Activated T-cell treated with anti-CD3 and anti-CD28 coated beads, Interleukin-2, amount 50 U/mL, for 48 hours (primary cell): ENCODE measurements around the gene CUX1.
"Not testable (repeated sequence)": the region's sequence is repeated elsewhere in the genome, so short reads cannot be mapped to it uniquely, and the experiment has no call there.

Source experiments
- DNase-seq, 2 experiments: peaks; one replicate each; pipeline ENCODE4 v3.0.0-alpha.2; 2020

CUX1 gene

DNA sequence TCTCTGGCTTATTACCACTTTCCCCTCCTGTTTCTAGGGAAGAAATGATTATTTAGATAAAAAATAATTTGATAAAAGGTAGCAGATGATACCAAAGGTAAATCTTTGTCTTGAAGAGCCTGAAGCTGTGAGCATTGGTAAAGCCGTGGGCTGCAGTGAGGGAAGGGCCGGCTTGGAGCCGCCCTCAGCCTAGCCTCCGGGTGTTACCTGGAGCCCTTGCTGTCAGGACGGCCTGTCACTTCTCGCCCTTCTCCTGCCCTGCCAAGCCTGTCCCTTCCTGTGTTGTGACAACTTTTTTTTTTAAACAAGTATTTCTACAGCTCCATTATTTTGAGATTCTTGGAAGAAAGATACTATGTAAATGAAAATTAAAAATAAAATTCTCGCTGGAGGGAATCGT lies 7.0 kb downstream of the CUX1 start:
- DNase-seq = no peak

DNA sequence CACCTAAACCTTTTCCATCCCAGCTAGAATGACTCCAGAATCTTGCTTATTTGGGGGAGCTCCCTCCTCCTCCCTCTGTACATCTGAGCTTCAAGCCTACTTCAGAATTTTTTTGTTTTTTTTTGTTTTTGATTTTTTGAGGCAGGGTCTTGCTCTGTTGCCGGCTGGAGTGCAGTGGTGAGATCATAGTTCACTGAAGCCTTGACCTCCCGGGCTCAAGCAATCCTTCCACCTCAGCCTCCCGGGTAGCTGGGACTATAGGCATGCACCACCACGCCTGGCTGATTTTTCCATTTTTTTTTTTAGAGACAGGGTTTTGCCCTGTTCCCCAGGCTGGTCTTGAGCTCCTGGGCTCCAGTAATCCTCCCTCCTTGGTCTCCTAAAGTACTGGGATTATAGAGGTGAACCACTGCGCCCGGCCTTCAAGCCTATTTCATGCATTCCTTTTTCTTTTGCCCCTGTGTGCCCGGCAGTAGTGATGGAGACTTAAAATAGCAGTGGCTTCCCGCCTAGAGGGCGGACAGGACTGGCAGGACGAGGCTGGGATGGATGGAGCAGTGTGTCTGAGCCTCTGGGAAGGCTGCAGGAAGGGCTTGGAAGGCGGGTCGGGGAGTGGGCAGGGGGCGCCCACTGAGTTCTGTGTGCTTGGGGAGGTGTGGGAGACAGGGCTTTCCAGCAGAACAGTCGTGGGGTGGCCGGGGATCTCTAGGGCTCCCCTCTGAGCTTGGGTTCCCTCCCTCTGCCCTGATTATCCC lies 8.8 kb downstream of the CUX1 start:
- no peak for DNase-seq

DNA sequence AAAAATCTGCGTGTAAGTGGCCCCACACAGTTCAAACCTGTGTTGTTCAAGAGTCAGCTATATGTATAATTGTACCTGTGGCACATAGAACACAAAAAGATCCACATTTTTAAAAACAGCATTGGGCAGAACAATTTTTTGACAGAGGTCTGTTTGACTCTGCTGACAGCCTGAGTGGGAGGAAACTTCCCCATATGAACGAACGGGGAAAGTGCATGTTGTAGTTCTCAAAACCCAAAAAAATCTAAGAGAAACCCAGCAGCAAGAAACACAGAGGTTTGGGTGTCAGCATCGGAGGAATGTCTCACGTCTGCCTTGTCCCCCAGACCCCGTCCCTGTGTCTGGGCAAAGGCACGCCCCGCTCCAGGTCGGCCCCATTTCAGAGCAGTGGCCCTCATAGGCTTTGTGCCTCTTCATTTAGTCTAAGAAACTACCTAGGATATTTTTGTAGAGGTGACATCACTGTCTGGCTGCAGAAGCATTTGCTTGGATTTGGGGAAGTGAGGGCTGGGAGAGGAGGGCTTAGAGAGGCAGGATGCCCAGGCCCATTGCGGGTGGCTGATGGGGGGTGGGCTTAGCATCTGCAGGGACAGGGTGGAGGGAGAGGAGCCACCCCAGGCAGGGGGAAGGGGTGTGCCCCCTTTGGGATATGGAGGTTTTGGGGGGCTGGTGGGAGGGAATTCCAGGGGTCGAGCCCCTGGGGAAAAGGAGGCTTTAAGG lies 11.0 kb downstream of the CUX1 start:
- no peak for DNase-seq

DNA sequence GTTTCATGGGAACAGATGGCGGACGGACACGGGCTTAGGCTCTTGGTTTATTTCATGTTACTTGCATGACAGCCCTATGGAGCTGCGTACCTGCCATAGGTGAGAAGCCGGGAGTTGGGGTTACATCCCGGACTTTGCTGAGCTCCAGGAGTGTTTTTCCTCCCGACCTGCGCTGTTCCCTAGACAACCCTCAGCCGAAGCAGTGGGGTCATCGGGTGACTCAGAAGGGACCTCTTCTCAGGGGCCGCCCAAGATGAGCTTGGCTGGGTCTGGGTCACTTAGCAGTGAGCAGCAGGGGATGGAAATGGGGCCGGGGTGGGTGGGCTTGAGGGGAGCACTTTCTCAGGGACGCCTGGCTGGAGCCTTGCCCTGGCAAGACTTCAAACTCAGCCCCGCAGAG lies 11.9 kb downstream of the CUX1 start:
- DNase-seq = no peak

DNA sequence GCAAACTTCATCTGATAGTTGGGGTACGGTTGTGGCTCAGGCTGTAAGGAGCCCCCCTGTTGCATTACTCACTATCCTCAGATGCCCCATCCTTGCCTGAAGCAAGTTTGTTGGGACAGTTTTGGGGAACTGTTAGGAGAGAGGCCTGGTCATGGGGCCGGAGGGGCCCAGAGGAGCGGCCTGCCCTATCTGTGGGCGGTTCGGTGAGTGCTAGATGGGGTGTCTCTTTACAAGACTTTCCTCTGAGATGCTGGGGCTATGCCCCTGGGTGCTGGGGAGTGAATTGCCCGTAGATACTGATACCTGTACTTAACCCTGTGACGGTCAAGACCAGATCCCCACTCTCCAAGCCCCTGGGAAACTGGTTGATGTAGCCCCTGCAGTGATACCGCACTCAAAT lies 12.4 kb downstream of the CUX1 start:
- no peak for DNase-seq

DNA sequence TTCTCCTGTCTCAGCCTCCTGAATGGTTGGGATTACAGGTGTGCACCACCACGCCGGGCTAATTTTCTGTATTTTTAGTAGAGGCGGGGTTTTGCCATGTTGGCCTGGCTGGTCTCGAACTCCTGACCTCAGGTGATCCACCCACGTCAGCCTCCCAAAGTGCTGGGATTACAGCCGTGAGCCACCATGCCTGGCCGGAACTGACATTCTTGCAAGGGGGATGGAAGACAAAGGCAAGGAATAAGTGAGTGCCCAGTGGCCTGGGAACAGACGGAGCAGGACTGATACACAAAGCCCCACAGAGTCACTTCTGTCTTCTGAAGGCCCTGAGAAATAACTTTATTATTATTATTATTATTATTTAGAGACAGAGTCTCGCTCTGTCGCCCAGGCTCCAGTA lies 14.0 kb downstream of the CUX1 start:
- not testable (repeated sequence) for DNase-seq

DNA sequence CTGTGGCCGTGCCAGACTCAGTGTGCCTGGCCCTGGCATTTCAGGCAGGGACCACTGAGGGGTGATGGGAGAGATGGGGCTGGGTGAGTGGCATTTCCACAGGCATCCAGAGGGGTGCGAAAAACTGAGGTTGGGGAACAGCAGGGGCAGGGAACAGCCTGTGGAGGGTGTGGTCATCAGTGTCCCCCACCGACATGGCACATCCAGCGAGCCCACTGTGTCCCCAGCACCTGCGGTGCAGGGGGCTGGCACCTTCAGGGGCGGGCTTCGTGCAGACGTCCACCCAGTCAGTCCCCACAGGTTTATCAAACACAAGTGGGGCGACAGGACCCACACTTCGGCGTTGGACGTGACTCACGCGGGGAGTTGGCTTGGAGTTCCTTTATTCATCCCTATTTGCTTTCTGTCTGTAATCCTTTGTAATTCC lies 14.8 kb downstream of the CUX1 start:
- no peak for DNase-seq

DNA sequence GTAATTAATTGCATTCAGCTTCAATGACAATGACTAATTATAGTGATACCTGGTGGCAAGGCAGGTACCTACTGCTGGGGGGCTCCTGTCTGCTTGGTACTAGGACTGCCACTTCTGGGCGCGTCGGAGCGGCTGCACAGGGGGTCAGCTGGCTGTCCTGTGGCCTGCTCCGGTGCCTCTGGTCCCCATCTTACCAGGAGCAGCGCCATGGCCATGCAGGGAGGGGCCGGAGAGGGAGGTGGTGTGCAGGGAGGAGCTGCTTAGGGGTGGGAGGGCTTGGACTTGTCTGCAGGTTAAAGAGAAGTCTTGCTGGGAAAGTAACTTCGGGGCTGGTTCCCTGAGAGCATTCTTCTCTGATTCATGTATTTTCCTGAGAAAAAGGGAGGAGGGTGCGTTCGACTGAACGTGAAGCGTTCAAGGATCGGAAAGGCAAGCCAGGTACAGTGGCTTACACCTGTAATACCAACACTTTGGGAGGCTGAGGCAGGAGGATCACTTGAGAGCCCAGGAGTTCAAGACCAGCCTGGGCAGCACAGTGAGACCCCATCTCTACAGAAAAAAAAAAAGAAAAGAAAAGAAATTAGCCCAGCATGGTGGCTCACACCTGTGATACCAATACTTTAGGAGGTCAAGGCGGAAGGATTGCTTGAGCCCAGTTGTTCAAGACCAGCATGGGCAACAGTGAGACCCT lies 15.4 kb downstream of the CUX1 start:
- no peak for DNase-seq

DNA sequence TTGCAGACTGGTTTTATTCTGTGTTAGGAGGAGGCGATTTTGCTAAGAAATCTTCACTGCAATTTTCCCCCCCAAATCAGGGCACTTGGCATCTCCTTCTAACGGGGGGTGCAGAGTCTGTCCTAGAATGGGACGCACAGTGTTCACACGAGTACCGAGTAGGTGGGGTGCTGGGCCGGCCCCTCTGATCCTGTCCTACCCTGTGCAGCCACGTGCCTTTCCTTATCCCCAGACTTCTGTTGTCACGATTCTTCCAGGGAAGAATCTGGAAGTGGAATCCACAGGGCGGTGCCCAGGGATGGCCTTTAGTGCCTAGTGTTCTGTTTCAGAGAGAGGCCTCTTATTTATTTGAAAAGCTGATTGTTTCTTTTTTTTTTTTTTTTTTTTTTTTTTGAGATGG lies 16.4 kb downstream of the CUX1 start:
- DNase-seq = no peak

DNA sequence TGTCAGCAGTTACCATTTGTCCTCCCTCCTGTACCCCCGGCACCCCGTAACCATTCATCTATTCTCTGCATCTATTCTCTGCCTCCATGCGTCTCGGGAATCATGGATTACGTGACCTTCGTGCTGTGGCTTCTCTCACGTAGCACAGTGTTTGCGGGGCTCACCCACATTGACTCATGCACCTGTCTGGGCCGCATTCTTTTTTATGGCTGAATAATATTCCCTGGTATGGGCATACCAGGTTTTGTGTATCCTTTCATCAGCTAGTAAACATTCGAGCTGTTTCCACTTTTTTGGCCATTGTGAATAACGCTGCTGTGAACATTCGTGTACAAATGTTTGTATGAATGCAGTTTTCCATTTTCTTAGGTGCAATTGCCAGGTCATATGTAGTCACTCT lies 17.7 kb downstream of the CUX1 start:
- no peak for DNase-seq

DNA sequence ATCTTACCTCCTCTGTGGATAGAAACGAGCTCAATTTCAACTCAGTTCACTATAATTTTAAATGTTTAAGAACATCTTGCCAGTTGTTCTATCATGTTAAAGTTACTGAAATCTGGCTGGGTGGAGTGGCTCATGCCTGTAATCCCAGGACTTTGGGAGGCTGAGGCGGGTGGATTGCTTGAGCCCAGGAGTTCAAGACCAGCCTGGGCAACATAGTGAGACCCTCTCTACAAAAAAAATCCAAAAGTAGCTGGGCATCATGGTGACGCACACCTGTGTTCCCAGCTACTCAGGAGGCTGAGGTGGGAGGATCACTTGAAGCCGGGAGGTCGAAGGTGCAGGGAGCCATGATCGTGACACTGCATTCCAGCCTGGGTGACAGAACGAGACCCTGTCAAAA lies 20.0 kb downstream of the CUX1 start:
- not testable (repeated sequence) for DNase-seq

DNA sequence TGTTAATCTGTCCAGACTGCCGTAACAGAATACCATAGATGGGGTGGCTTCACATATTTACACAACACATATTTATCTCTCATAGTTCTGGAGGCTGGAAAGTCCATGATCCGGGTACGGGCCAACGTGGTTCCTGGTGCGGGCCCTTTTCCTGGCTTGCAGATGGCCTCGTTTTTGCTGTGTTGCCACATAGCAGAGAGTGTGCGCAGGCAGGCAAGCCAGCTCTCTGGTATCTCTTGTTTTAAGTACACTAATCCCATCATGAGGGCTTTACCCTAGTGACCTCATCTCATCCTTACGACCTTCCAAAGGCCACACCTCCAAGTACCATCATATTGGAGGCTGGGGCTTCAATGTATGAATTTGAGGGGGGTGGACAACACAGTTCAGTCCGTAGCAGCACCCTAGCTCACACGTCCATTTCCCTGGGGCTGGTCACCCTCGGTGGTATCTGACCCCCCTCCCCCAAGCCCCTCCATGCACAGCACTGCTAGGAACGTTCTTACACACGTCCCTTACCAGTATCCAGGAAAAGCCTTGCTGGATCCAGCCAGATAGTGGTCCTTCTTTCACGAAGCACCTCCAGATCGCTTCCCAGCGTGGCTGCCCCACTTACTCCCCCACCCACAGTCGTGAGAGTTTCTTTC lies 21.5 kb downstream of the CUX1 start:
- DNase-seq = no peak

DNA sequence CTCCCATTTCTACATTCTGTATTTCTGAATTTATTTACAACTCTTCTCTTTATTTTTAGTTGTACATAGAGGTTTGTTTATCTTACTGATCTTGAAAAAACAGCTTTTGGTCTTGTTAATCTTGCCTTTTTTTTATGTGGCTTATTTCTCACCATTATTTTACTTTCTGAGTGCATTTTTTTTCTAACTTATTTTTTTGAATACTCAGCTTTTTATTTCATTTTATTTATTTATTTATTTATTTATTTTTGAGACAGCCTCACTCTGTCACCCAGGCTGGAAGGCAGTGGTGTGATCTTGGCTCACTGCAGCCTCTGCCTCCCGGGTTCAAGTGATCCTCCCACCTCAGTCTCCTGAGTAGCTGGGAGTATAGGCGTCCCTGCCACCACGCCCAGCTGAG lies 23.9 kb downstream of the CUX1 start:
- no peak for DNase-seq

DNA sequence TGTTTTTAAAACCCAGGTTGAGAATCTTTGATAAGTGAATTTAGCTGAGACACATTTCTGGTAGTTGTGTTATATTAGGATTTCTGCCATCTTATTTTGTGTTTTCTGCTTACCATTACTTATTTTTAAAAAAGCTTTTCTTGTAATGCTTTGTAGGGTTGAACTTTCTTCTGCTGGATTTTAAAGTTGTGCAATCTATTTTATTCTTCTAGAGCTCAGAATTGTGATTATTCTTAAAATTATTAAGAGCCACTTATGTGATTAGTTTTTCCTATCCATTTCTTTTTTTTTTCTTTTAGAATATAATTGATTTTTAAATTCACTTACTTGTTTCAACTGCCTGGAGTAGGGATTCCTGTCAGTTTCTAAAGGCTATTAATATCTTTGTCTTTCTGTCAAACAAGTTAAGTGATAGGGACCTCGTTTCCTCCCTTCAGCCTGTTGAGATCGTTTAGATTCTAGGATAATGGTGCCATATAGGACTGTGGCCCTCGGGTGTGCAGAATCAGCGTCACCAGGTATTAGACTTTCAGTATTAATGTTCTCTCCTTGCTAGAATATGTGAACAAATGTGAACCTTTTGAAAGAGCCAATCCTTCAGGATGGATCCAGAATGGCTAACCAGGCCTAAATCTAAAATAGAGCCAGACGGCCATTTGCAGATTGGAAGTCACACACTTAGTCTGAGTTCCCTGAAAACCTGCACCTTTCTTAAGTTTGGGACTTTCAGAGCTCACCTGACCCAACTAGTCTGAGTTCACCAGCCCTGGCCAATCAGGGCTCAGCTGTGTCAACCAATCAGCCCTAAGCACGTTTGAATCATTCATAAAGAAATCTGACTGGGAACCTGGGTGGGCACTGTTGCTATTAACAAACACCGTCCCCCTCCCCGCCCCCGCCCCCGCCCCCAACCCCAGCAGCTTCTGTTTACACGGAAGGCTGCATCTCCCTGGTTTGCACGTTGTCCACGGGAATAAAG lies 26.2 kb downstream of the CUX1 start:
- no peak for DNase-seq

DNA sequence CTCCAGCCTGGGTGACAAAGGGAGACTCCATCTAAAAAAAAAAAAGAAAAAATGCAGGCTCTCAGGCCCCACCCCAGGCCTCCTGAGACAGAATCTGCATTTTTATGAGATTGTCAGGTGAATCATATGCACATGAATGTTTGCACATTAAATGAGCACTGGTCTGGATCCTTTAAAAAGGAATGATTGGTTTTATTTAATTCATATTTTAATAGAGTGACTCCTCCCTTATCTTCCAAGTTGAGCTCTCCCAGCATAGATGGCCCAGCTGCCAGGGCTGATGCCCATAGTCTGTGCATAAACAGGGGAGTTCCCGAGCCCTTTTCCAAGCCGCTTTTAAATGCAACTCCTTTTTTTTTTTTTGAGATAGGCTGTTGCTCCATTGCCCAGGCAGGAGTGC lies 28.5 kb downstream of the CUX1 start:
- no peak for DNase-seq

DNA sequence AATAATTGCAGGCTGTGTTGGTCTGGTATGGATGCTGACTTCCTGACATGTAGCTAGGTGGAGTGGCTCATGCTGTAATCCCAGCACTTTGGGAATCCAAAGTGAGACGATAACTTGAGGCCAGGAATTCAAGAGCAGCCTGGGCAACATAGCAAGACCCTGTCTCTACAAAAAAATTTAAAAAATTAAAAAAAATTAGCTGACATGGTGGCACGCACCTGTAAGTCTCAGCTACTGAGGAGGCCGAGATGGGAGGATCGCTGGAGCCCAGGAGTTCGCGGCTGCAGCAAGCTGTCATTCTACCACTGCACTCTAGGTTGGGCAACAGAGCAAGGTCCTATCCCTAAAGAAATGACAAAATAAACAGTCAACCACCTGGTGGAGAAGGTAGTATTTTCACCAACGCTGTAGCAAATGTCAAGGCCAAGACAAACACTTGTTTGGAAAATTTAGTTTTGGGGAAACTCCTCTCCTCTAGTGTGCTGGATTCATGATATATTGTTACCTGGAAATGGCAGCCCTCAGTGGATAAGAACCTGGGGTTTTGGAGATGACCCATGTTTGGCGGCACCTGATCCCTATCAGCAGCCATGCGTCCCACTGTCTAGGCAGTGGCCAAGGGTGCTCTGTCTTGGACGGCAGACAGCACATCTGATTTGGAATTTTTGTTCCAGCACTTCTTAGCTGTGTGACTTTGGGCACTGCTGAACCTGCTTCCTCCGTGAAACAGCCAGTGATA lies 29.5 kb downstream of the CUX1 start:
- DNase-seq = no peak

DNA sequence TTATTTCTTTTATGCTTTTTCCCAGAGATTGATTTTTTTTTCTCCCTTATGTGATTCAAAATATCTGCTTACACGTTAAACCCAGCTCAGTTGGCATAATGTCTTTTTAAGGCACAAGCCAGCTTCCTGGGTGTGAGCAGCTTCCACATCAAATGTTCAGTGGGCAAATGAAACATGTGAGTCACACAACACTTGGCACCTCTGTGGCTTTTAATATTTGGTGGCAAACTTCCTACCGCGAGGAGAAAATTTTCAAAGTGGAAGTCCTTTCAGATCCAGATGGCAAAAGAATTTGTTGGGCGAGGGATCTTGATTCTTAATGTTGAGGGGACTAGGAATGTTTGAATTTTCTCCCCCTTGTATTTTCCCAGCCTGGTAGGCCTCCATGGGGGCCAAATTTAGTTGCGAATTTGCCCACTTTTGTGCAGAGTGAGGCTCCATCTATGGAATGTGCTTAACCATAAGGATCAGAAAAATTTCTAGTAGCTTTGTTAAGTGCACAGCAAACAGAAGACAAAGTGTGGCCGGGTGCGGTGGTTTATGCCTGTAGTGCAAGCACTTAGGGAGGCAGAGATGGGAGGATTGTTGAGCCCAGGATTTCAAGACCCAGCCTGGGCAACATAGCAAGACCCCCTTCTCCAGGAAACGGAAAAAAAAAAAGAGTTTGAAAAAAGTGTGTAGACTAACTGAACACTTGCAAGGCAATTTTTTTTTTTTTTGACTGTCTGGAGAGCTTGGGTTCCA lies 31.0 kb downstream of the CUX1 start:
- no peak for DNase-seq

DNA sequence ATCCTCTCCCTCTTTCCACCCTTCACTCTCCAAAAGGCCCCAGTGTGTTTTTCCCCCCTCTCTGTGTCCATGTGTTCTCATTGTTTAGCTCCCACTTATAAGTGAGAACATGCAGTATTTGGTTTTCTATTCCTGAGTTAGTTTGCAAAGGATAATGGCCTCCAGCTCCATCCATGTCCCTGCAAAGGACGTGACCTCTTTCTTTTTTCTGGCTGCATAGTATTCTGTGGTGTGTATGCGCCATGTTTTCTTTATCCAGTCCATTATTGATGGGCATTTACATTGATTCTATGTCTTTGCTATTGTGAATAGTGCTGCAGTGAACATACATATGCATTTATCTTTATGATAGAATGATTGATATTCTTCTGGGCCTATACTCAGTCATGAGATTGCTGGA lies 31.9 kb downstream of the CUX1 start:
- not testable (repeated sequence) for DNase-seq

DNA sequence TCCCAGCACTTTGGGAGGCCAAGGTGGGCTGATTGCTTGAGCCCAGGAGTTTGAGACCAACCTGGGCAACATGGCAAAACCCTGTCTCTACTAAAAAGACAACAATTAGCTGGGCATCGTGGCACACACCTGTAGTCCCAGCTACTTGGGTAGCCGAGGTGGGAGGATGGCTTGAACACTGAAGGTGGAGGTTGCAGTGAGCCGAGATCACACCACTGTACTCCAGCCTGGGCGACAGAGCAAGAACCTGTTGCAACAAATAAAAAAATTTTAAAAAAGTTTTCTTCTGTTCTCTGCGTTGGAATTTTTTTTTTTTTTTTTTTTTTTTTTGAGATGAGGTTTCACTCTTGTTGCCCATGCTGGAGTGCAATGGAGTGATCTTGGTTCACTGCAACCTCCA lies 34.9 kb downstream of the CUX1 start:
- DNase-seq = not testable (repeated sequence)

DNA sequence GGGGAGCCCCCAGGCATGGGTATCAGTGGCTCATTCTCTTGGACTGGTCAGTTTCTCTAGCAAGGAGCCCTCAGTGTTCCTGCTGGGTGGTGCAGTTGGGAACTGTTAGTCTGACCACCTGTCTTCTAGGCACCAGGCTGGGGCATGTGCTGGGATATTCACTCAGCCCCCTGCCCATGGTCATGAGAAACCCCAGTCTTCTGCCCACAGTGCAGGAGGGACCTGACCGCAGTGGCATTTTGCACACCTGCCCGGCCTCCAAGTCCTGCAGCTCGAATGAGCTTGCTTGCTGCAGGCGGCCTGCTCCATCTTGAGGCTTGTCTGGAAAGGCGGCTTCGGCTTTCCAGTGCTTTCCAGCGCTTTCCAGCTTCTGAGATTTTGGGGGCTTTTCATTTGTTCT lies 36.3 kb downstream of the CUX1 start:
- DNase-seq = no peak
